ENCODE data around the gene NBR1.

NBR1 gene

GRCh38 chr17:43146649-43147048, 24.4 kb upstream of the NBR1 start (continued):
- no peak for TF ChIP-seq ZNF513 (tag by site-specific recombination; IDR thresholded peaks at IDR 0.05)
- no peak for TF ChIP-seq REST (tag by site-specific recombination; IDR thresholded peaks at IDR 0.05)
- TF ChIP-seq ZNF18 (tag by site-specific recombination; IDR thresholded peaks at IDR 0.05): no peak

GRCh38 chr17:43151880-43152456, 19.0 kb upstream of the NBR1 start:
- Histone ChIP-seq H3K9me3 (ENCODE audit: control insufficient read depth, insufficient read depth, low read depth, low read length) (no peaks in the 10 kb centered on the region), H3K4me3 (ENCODE audit: low read depth, low read length) (no peak overlapping the region), H3K27ac (ENCODE audit: extremely low read depth, low read depth, low read length) (no peak overlapping the region), H3K4me1 (ENCODE audit: control insufficient read depth, insufficient read depth, low read length) (no peaks in the 10 kb centered on the region), H3K36me3 (ENCODE audit: control insufficient read depth in 2 of 2, insufficient read depth in 1 of 2, low read length in 2 of 2) (peaks cover 0 to 19% of the 10 kb centered on the region in 2 experiments; a peak in 2 of 3 replicates)
- CTCF ChIA-PET: no interaction called here
- TF ChIP-seq CTCF (tag by site-specific recombination; IDR thresholded peaks at IDR 0.05) (no peak), ZNF544 (tag by site-specific recombination; IDR thresholded peaks at IDR 0.05) (no peak), ZNF514 (tag by site-specific recombination; IDR thresholded peaks at IDR 0.05) (no peak), ZNF140 (tag by site-specific recombination; IDR thresholded peaks at IDR 0.05) (no peak), ZNF280C (tag by site-specific recombination; IDR thresholded peaks at IDR 0.05) (no peak), ZNF521 (tag by site-specific recombination; IDR thresholded peaks at IDR 0.05) (no peak), PRDM4 (tag by site-specific recombination; IDR thresholded peaks at IDR 0.05) (no peak), ZNF621 (tag by site-specific recombination; IDR thresholded peaks at IDR 0.05) (no peak), ZNF214 (tag by site-specific recombination; IDR thresholded peaks at IDR 0.05; ENCODE audit: borderline replicate concordance) (no peak), ZNF776 (tag by site-specific recombination; IDR thresholded peaks at IDR 0.05; ENCODE audit: borderline replicate concordance) (no peak), HOXD13 (CRISPR knock-in tag; IDR thresholded peaks at IDR 0.05; ENCODE audit: borderline replicate concordance) (no peak)
- POLR2A ChIA-PET: no interaction called here

Measured in HEK293 (cell line).